Keratinocyte (primary cell): ENCODE measurements around the gene ANTKMT. TPM values are rescaled to one million over a fixed set of nuclear protein-coding genes. Genes with fewer than 3 reads are reported as not detected.
"Not testable (repeated sequence)": the region's sequence is repeated elsewhere in the genome, so short reads cannot be mapped to it uniquely, and the experiment has no call there.

Experiments used
- DNase-seq: peaks from one replicate; pipeline ENCODE4 v3.0.0-alpha.2; 2011; ENCODE audit warnings: low read depth, missing footprints, low spot score
- FAIRE-seq: peaks from 2 replicates; lab custom pipeline; 2011; peaks lifted over from hg19 to GRCh38; lab: Jason Lieb, UNC
- H2AFZ ChIP-seq: 2 replicates; pipeline ENCODE4 v1.6.0; 2012; ENCODE audit warnings: low read length, control low read depth, inconsistent platforms; ENCODE audit not compliant: control insufficient read depth
- H3K27ac ChIP-seq: 2 replicates; pipeline ENCODE4 v1.5.1; 2011; ENCODE audit warnings: low read length; ENCODE audit not compliant: control insufficient read depth, insufficient read depth
- H3K27me3 ChIP-seq: 3 replicates; pipeline ENCODE4 v1.6.0; 2011; ENCODE audit warnings: low read length; ENCODE audit not compliant: control insufficient read depth, insufficient read depth; ENCODE audit errors: extremely low read depth
- H3K36me3 ChIP-seq, 2 experiments: 2 replicates in 1 of 2; 3 replicates in 1 of 2; pipeline ENCODE4 v1.5.1; 2011; ENCODE audit warnings: low read length in 2 of 2, mild to moderate bottlenecking in 1 of 2; ENCODE audit not compliant: control insufficient read depth in 2 of 2, insufficient read depth in 2 of 2; ENCODE audit errors: extremely low read depth in 1 of 2
- H3K4me1 ChIP-seq: 3 replicates; pipeline ENCODE4 v1.5.1; 2011; ENCODE audit warnings: low read length; ENCODE audit not compliant: control insufficient read depth, insufficient read depth; ENCODE audit errors: extremely low read depth
- H3K4me2 ChIP-seq: 3 replicates; pipeline ENCODE4 v1.6.0; 2011; ENCODE audit warnings: low read depth, low read length; ENCODE audit not compliant: control insufficient read depth, insufficient read depth; ENCODE audit errors: extremely low read depth
- H3K4me3 ChIP-seq, 3 experiments: fragments of 200-600 bp in 1 of 3; sonication (generic) in 1 of 3; 2 replicates in 2 of 3; 3 replicates in 1 of 3; pipeline ENCODE4 v1.5.1; 2011 to 2016; ENCODE audit warnings: low read length in 3 of 3, mild to moderate bottlenecking in 3 of 3, control low read depth in 2 of 3, inconsistent platforms in 1 of 3, low read depth in 1 of 3, mixed read lengths in 1 of 3, mixed run types in 1 of 3, moderate library complexity in 1 of 3; ENCODE audit not compliant: control insufficient read depth in 2 of 3, insufficient read depth in 2 of 3; ENCODE audit errors: extremely low read depth in 1 of 3
- H3K79me2 ChIP-seq: 2 replicates; pipeline ENCODE4 v1.6.0; 2012; ENCODE audit warnings: low read length; ENCODE audit not compliant: control insufficient read depth, insufficient read depth
- H3K9ac ChIP-seq: 3 replicates; pipeline ENCODE4 v1.6.0; 2011; ENCODE audit warnings: low read length; ENCODE audit not compliant: control insufficient read depth, insufficient read depth; ENCODE audit errors: extremely low read depth
- H3K9me1 ChIP-seq: 3 replicates; pipeline ENCODE4 v1.6.0; 2011; ENCODE audit warnings: low read length; ENCODE audit not compliant: control insufficient read depth, insufficient read depth; ENCODE audit errors: extremely low read depth
- H3K9me3 ChIP-seq: 2 replicates; pipeline ENCODE4 v1.5.1; 2012; ENCODE audit warnings: low read depth, low read length; ENCODE audit not compliant: control insufficient read depth
- H4K20me1 ChIP-seq: 3 replicates; pipeline ENCODE4 v1.6.0; 2011; ENCODE audit warnings: low read length; ENCODE audit not compliant: control insufficient read depth, insufficient read depth; ENCODE audit errors: extremely low read depth
- CTCF ChIP-seq, 3 experiments: IDR thresholded peaks in 1 of 3; conservative IDR thresholded peaks in 1 of 3; optimal IDR thresholded peaks in 1 of 3; 2 replicates in 2 of 3; 3 replicates in 1 of 3; pipeline versions ENCODE3 to v1.5.1; 2011; ENCODE audit warnings: low read length in 3 of 3, mild to moderate bottlenecking in 3 of 3, moderate library complexity in 2 of 3, control low read depth in 1 of 3, inconsistent platforms in 1 of 3; ENCODE audit not compliant: insufficient read depth in 2 of 3; ENCODE audit errors: extremely low read depth in 1 of 3
- EZH2 ChIP-seq: IDR thresholded peaks from one replicate; pipeline ENCODE4 v1.6.1; 2012; ENCODE audit warnings: inconsistent platforms, mild to moderate bottlenecking, low read length, moderate library complexity
- dilution Hi-C: fragments of 300-500 bp; cut with MboI; formaldehyde crosslinking; loops from one replicate; pipeline ENCODE4 v1.7.0; 2020; ENCODE audit warnings: low sequenced_read_pairs; ENCODE audit not compliant: extremely low pct_ligation_motif_present
- polyA plus RNA-seq, 5 experiments: library from polyadenylated mRNA; depleted of rRNA in 3 of 5; stranded (reverse) in 3 of 5; stranded (forward) in 1 of 5; unstranded in 1 of 5; fragments of >200 nt; gene quantifications; 1 replicate in 1 of 5; 2 replicates in 3 of 5; 3 replicates in 1 of 5; pipeline versions ENCODE4 v1.2.1 to v1.2.3, GENCODE V29; 2011 to 2012; ENCODE audit warnings: missing spikeins in 2 of 5, low read depth in 1 of 5, low replicate concordance in 1 of 5

Gene ANTKMT
- polyA plus RNA-seq, 1 donor (not counting 4 experiments of a cell fraction or from before 2014, with no cell fraction given): 5.6 TPM

GRCh38 chr16:687499-687898 lies 33.4 kb upstream of the ANTKMT start:
- H3K79me2 ChIP-seq: peaks cover 23% of the 10 kb centered on the region
- H3K9ac ChIP-seq: no peak overlapping the region
- no peaks in the 10 kb centered on the region for H4K20me1 ChIP-seq
- H3K27me3 ChIP-seq: peaks cover 13% of the 10 kb centered on the region
- H3K27ac ChIP-seq: no peak overlapping the region
- peaks cover 2 to 24% of the 10 kb centered on the region in 2 experiments for H3K36me3 ChIP-seq
- no peak overlapping the region for H2AFZ ChIP-seq
- DNase-seq (no peak), FAIRE-seq (no peak)
- H3K4me3 ChIP-seq: no peak overlapping the region
- no peak for TF ChIP-seq EZH2
- TF ChIP-seq CTCF (optimal IDR thresholded peaks at IDR 0.05 in 1 of 3, IDR thresholded peaks at IDR 0.05 in 1 of 3, conservative IDR thresholded peaks at IDR 0.05 in 1 of 3; ENCODE audit: extremely low read depth in 1 of 3, insufficient read depth in 2 of 3, low read length in 3 of 3): no peak
- no peaks in the 10 kb centered on the region for H3K9me3 ChIP-seq
- no peak overlapping the region for H3K4me2 ChIP-seq
- dilution Hi-C loops: no loop called here
- no peaks in the 10 kb centered on the region for H3K9me1 ChIP-seq
- H3K4me1 ChIP-seq: peaks cover 21% of the 10 kb centered on the region

- Histone ChIP-seq H3K4me2 (peak overlapping the region; percentile 83), H3K4me3 (peak overlapping the region; percentile 56 to 97 (median 88)), H3K9me1 (no peaks in the 10 kb centered on the region), H4K20me1 (no peaks in the 10 kb centered on the region), H3K36me3 (peaks cover 2 to 15% of the 10 kb centered on the region in 2 experiments), H3K27ac (peak overlapping the region; percentile 65), H3K9me3 (no peaks in the 10 kb centered on the region), H2AFZ (no peak overlapping the region), H3K79me2 (peaks cover 11% of the 10 kb centered on the region), H3K27me3 (peaks cover 31% of the 10 kb centered on the region), H3K4me1 (peaks cover 9% of the 10 kb centered on the region), H3K9ac (peak overlapping the region; percentile 85)
- DNase-seq (no peak), FAIRE-seq (no peak)
- dilution Hi-C loops: no loop called here
- TF ChIP-seq CTCF (optimal IDR thresholded peaks at IDR 0.05 in 1 of 3, IDR thresholded peaks at IDR 0.05 in 1 of 3, conservative IDR thresholded peaks at IDR 0.05 in 1 of 3; ENCODE audit: extremely low read depth in 1 of 3, insufficient read depth in 2 of 3, low read length in 3 of 3) (no peak), EZH2 (no peak)
Observed at GRCh38 chr16:689175-689897, 31.6 kb upstream of the ANTKMT start.

- H3K4me2 ChIP-seq, FAIRE-seq, H3K9me3 ChIP-seq, H3K9me1 ChIP-seq, H3K9ac ChIP-seq, H3K79me2 ChIP-seq, dilution Hi-C loops, H2AFZ ChIP-seq, H3K27ac ChIP-seq, H4K20me1 ChIP-seq, DNase-seq, H3K36me3 ChIP-seq, H3K4me3 ChIP-seq: not testable (repeated sequence)
- Histone ChIP-seq H3K4me1 (peaks cover 12% of the 10 kb centered on the region), H3K27me3 (peaks cover 49% of the 10 kb centered on the region)
Observed at GRCh38 chr16:691242-691641, 29.7 kb upstream of the ANTKMT start.
